GM04503 (cell line): ENCODE results near the gene LINGO4.
"Not testable (repeated sequence)": the region's sequence is repeated elsewhere in the genome, so short reads cannot be mapped to it uniquely, and the experiment has no call there.

ENCODE experiments used
- DNase-seq: peaks from one replicate; pipeline ENCODE4 v3.0.0-alpha.2; 2012; ENCODE audit warnings: low read depth

The LINGO4 gene

DNA sequence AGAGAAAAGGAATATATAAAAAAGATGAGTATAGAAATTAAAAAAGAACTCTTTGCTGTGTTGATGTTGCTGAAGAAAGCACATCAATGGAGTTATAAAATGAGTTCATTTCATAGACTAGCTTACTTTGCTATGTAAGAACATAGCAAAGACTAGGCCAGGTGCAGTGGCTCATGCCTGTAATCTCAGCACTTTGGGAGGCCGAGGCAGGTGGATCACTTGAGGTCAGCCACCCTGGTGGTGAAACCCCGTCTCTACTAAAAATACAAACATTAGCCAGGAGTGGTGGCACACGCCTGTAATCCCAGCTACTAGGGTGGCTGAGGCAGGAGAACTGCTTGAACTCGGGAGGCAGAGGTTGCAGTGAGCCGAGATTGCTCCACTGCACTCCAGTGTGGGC lies 23.2 kb downstream of the LINGO4 start:
- DNase-seq, result not testable (repeated sequence)

GRCh38 chr1:151780736-151781135 lies 24.5 kb downstream of the LINGO4 start:
- DNase-seq, result not testable (repeated sequence)

GRCh38 chr1:151779852-151780251 lies 25.4 kb downstream of the LINGO4 start:
- no peak for DNase-seq

GRCh38 chr1:151777317-151777716 lies 27.9 kb downstream of the LINGO4 start:
- no peak for DNase-seq

DNA sequence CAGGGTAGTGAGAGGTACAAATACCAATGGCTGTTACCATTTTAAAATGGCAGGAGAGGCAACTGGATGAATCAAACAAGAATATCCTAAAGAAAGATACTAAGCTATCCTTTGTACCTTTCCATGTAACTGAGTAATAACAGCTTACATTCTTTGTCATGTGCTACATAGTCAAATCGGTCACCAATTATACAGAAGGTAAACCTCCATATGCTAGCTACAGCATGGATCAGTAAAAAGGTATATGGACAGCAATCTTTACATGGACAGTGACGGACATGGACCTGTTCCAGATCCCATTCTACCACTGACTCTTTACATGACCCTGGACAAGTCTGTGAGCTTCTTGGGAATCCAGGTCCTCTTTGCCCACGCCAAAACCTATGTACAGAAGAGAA lies 28.6 kb downstream of the LINGO4 start:
- no peak for DNase-seq

DNA sequence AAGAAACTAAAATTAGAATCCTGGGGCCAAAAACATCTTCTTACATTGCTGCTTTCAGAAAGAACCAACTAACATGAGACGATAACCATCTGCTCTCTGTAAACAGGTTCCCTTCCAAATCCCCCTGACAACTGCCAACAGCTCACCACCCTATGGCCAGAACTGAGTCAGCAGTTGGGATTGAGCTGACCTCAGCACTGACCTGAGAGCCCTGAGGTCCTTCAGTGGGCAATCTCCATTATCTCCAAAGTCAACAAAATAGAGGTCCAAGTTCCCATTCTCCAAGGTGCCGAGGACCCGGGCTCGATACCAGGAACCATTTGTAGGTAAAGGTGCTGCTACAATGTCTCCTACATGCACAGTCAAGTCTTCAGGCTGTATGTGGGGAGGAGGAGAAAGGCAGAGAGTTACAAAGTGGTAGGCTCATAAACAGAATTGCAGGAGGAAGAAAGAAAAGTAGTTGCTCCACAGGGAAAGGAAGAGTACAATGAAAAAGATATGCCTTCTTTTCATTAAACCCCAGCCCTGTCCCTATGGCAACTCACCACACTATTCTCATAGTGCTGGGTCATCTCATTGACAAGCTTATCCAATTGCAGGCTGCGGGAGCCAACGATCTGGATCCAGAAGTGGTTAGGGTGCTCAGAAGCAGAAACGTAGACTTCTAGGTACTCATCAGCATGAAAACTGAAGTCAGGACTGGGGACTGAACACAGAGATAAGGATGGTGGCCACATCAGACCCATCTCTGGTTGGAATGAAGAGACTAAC lies 29.1 kb downstream of the LINGO4 start:
- DNase-seq, result no peak

DNA sequence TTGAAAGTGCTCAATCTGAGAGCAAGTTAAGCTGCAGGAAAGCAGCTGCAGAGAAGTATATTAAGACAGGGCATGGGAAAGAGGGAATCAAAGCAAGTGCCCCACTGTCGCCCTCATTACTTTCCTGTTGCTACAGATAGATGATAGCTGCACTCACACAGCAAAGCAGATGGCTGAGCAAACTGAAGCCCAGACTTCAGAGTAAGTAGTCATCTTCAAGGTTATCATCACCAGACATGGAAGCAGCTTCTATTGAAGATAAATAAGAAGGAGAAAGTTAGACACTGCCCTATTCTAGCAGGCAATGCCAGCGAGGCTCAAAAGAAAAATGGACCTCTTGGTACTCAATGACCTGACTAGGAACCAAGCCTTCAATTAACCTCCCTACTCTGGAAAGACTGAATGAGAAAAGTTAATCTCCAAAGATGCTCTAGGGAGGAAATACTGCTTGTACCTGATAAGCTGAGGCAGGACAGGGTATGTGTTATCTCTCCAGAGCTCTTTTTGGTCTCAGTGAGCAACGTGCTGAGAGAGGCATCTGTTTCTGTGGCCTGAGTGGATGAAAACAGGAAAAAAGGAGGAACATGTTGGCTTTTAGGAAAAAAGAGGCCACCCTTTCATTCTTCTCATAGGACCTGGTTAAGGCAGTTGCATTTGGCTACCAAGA lies 30.8 kb downstream of the LINGO4 start:
- DNase-seq, result no peak

- DNase-seq, result no peak
Measured at GRCh38 chr1:151773702-151774101, 31.5 kb downstream of the LINGO4 start.

DNA sequence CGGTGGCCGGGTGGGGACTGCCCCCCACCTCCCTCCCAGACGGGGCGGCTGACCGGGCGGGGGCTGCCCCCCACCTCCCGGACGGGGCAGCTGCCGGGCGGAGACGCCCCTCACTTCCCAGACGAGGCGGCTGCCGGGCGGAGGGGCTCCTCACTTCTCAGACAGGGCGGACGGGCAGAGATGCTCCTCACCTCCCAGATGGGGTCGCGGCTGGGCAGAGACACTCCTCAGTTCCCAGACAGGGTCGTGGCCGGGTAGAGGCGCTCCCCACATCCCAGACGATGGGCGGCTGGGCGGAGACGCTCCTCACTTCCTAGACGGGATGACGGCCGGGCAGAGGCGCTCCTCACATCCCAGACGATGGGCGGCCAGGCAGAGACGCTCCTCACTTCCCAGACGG lies 35.9 kb downstream of the LINGO4 start:
- not testable (repeated sequence) for DNase-seq

DNA sequence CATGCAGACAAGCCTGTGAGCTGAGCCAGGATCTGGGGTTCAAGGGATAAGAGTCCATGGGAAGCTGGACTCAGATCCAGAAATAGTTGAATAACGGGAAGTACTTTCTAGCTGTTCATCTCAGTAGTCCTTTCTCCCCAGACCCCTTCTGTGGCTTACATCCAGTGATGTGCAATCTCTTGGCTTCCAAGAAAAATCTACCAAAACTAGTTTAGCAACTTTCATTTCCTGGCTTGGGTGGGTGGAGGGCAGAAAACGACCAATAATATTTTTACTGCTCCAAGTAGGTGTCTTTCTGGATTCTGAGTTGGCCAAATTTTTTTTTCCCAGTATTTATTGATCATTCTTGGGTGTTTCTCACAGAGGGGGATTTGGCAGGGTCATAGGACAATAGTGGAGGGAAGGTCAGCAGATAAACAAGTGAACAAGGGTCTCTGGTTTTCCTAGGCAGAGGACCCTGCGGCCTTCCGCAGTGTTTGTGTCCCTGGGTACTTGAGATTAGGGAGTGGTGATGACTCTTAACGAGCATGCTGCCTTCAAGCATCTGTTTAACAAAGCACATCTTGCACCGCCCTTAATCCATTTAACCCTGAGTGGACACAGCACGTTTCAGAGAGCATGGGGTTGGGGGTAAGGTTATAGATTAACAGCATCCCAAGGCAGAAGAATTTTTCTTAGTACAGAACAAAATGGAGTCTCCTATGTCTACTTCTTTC lies 36.7 kb downstream of the LINGO4 start:
- DNase-seq, result not testable (repeated sequence)

DNA sequence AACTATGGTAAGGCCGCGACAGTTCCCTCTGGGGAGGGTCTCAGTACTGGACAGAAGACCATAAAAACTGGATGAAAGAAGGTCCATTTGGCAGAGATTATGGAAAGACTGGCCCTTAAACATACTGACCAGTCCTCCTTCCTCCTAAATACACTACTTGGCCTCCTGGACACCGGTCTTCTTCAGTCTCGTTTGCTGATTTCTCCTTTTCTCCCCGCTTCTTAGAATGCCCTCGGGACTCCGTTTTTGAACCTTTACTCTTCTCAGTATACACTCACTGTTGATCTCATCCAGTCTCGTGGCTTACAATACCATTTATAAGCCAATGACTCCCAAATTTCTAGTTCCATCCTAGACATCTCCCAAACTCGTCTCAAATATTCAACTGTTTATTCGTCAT lies 41.2 kb downstream of the LINGO4 start:
- DNase-seq, result no peak

DNA sequence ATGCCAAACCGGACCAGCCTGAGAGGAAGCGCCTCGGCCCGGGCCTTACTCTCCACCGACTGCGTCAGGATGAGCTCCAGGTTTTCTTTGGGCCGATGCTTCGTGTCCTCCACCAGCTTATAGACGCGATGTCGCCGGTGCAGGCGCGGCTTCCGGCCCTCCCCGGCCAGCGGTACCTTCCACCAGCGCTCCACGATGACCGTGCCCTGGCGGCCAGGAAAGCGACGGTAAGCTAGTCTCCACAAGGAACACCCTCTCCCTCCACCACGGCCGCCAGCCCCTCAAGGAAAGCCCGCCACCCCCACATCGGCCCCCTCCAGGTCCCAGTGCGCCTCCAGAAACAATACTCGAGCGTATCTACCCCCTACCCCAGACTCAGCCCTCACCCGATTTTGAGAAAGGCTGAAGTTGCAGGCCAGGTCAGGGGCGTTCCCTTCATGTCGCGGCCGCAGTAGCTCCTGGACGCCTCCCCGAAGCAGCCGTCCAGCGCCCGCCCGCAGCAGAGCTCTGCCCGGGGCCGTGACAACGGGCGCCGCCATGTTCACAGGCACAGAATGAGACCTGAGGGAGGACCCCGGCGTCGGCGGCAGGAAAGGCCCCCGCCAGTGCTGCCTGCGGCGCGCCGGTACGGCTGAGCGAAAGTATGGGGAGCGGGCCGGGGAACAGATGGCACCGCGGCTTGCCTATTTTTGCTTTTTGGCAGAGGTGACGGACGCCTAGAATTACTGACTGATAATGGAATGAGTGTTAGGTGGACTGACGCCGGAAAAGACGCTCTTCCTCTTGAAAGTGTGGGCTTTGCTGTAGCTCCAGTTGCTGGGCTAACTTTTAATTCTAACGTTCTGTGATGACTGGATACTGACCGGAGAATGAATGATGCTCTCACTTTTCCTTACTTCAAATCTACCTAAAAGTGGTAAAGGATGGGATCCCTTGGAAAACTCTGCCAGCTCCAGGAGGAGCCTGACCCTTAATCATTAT lies 42.0 kb downstream of the LINGO4 start, which contains the start of gene MRPL9:
TSS of gene MRPL9 (minus strand) at position 556 of the 981 bp plus-strand sequence. CDS start at position 539, 17 bp downstream.
- peak; percentile 21 for DNase-seq

DNA sequence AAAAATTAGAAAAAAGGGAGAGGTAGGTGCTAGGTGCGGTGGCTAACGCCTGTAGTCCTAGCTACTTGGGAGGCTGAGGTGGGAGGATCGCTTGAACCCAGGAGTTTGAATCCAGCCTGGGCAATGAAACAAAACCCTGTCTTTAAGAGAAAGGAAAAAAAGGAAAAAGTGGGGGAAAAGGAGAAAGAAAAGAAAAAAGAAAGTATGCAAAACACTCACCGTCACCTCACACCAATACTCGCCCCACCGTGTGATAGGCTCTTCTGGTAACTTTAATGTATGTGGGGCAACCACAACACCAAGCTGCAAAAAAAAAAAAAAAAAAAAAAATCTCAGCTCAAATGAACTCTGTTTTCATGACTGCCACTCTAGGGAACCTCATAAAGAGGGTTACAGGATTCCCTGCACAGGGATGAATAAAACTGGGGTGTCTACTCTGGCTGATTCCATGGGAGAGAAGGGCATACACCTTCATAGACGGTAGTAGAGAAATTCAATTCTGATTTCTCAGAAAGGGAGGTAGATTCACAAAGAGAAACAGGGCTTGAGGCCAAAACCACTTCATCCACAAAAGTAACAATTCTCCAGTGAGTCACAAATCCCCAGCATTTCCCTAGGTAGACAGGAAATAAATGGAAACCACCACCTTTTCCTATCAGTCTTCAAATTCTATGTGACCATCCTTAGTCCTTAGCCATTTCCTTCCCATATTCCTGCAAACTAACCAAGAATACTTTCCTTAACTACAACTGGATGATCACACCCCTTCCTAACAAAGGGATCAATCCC lies 44.4 kb downstream of the LINGO4 start:
- DNase-seq, result no peak

- no peak for DNase-seq
Measured at GRCh38 chr1:151759241-151759640, 46.0 kb downstream of the LINGO4 start.

DNA sequence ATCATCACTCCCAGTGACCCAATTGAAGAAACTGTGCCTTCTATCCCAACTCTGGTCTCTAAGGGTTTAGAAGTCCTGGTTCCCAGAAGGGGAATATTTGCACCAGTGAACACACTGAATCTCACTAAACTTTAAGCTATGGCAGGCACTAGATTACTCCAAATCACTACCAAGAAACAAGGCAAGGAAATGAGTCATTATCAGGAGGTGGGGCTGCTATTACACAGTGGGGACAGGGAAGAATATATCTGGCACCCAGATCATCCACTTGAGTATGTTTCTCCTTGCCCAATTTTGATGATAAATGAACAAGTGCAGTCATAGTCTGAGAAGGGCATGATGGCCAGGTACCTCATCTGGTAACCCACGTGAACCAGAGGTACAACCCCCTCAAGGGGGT lies 48.9 kb downstream of the LINGO4 start:
- no peak for DNase-seq
